ENCODE data around the gene RELB.

RELB gene

DNA sequence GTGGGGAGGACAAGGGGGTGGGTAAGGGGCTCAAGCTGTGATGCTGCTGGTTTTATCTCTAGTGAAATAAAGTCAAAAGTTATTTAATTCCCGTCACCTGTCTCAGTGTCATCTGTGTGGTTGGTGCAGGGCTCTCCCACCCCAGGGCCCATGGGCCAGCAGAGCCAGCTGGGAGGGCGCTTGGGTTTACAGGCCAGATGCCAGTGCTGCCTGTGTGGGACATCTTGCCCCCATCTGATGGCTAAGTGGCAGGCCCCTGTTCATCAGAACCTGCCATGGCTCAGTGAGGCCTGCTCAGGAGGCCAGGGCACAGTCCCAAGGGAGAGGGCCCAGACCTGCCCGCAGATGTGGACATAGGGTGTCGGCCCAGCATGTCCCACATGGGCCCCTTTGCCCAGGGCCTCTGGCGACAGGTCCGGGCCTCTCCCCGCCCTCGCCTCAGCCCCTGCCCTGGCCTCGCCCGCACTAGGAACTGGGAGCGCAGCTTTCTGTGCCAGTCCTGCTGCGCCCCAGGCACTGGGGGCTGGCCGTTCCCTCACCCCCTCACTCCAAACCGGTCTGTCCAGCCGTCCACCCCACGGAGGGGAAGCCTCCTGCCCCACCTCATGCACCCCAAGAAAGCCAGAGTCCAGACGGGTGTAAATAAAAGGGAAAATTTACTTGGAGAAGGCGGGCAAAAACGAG, 69.7 kb downstream of the RELB start:
- Histone ChIP-seq H3K79me2 (ENCODE audit: insufficient read depth, low read length) (peaks cover 26% of the 10 kb centered on the region), H4K20me1 (ENCODE audit: low read depth, low read length) (peaks cover 9% of the 10 kb centered on the region), H3F3A (ENCODE audit: insufficient read depth) (peaks cover 19% of the 10 kb centered on the region), H3K4me2 (ENCODE audit: low read depth, low read length, poor library complexity, severe bottlenecking) (no peak overlapping the region), H3K9ac (ENCODE audit: low read length) (no peak overlapping the region), H3K36me3 (ENCODE audit: low read length) (peaks cover 8% of the 10 kb centered on the region; the same call in 1 of the 2 replicates), H2AFZ (ENCODE audit: low read depth, low read length, severe bottlenecking) (no peak overlapping the region), H3K27me3 (ENCODE audit: low read length) (no peaks in the 10 kb centered on the region), H3K4me3 (ENCODE audit: insufficient read depth, low read length, poor library complexity, severe bottlenecking) (no peak overlapping the region), H3K27ac (ENCODE audit: low read depth, low read length) (no peak overlapping the region), H3K9me2 (replicated peaks; ENCODE audit: insufficient read depth, low read length) (no peaks in the 10 kb centered on the region), H3K9me3 (ENCODE audit: insufficient read depth, low read length) (no peaks in the 10 kb centered on the region)
- TF ChIP-seq CTCF (IDR thresholded peaks at IDR 0.05; ENCODE audit: insufficient read depth, low read length, poor library complexity, severe bottlenecking) (no peak), EZH2phosphoT487 (conservative IDR thresholded peaks at IDR 0.05; ENCODE audit: low read length) (no peak)

- no peak for TF ChIP-seq EZH2phosphoT487 (conservative IDR thresholded peaks at IDR 0.05; ENCODE audit: low read length)
- TF ChIP-seq CTCF (IDR thresholded peaks at IDR 0.05; ENCODE audit: insufficient read depth, low read length, poor library complexity, severe bottlenecking) = no peak
- Histone ChIP-seq H3K36me3 (ENCODE audit: low read length) (peaks cover 8% of the 10 kb centered on the region; the same call in 1 of the 2 replicates), H3K79me2 (ENCODE audit: insufficient read depth, low read length) (peaks cover 28% of the 10 kb centered on the region)
Observed at GRCh38 chr19:45071545-45071938, 70.3 kb downstream of the RELB start.

GRCh38 chr19:45071969-45072790, 70.9 kb downstream of the RELB start:
- Histone ChIP-seq H4K20me1 (ENCODE audit: low read depth, low read length) (peaks cover 9% of the 10 kb centered on the region), H3K9me2 (replicated peaks; ENCODE audit: insufficient read depth, low read length) (no peaks in the 10 kb centered on the region), H3K9me3 (ENCODE audit: insufficient read depth, low read length) (no peaks in the 10 kb centered on the region), H3K9ac (ENCODE audit: low read length) (no peak overlapping the region), H3K36me3 (ENCODE audit: low read length) (peaks cover 8% of the 10 kb centered on the region; the same call in 1 of the 2 replicates), H3K27me3 (ENCODE audit: low read length) (no peaks in the 10 kb centered on the region), H3K27ac (ENCODE audit: low read depth, low read length) (no peak overlapping the region), H3F3A (ENCODE audit: insufficient read depth) (peaks cover 25% of the 10 kb centered on the region), H3K79me2 (ENCODE audit: insufficient read depth, low read length) (peaks cover 32% of the 10 kb centered on the region), H2AFZ (ENCODE audit: low read depth, low read length, severe bottlenecking) (no peak overlapping the region), H3K4me2 (ENCODE audit: low read depth, low read length, poor library complexity, severe bottlenecking) (no peak overlapping the region), H3K4me3 (ENCODE audit: insufficient read depth, low read length, poor library complexity, severe bottlenecking) (no peak overlapping the region)
- no peak for TF ChIP-seq CTCF (IDR thresholded peaks at IDR 0.05; ENCODE audit: insufficient read depth, low read length, poor library complexity, severe bottlenecking)
- TF ChIP-seq EZH2phosphoT487 (conservative IDR thresholded peaks at IDR 0.05; ENCODE audit: low read length) = no peak

More at GRCh38 chr19:45071545-45071938, 70.3 kb downstream of the RELB start:
- H3K9ac ChIP-seq (ENCODE audit: low read length) = no peak overlapping the region
- peaks cover 9% of the 10 kb centered on the region for H4K20me1 ChIP-seq (ENCODE audit: low read depth, low read length)
- H3K9me2 ChIP-seq (replicated peaks; ENCODE audit: insufficient read depth, low read length) = no peaks in the 10 kb centered on the region
- H2AFZ ChIP-seq (ENCODE audit: low read depth, low read length, severe bottlenecking) = no peak overlapping the region
- H3K27me3 ChIP-seq (ENCODE audit: low read length) = no peaks in the 10 kb centered on the region
- peaks cover 20% of the 10 kb centered on the region for H3F3A ChIP-seq (ENCODE audit: insufficient read depth)
- H3K9me3 ChIP-seq (ENCODE audit: insufficient read depth, low read length) = no peaks in the 10 kb centered on the region
- H3K27ac ChIP-seq (ENCODE audit: low read depth, low read length) = no peak overlapping the region
- no peak overlapping the region for H3K4me2 ChIP-seq (ENCODE audit: low read depth, low read length, poor library complexity, severe bottlenecking)
- H3K4me3 ChIP-seq (ENCODE audit: insufficient read depth, low read length, poor library complexity, severe bottlenecking) = no peak overlapping the region
